Sigmoid colon (tissue), 7 donors: Measurements from ENCODE around the gene UBE2E2. TPM values are rescaled to one million over a fixed set of nuclear protein-coding genes. Genes with fewer than 3 reads are reported as not detected.

Experiments
- DNase-seq: peaks from one replicate; pipeline ENCODE4 v3.0.0-alpha.2; 2019
- H3K27ac ChIP-seq, 4 donors: fragments of 200-600 bp; sonication (generic); one replicate each; pipeline ENCODE4 v1.5.1; 2016 to 2019; ENCODE audit warnings: mild to moderate bottlenecking in 1 of 4
- H3K27me3 ChIP-seq, 3 donors: fragments of 200-600 bp; sonication (generic); one replicate each; pipeline ENCODE4 v1.5.1; 2019; ENCODE audit warnings: mild to moderate bottlenecking in 1 of 3
- H3K36me3 ChIP-seq, 4 donors: fragments of 200-600 bp; sonication (generic); one replicate each; pipeline ENCODE4 v1.5.1; 2016 to 2019
- H3K4me1 ChIP-seq, 4 donors: fragments of 200-600 bp; sonication (generic); one replicate each; pipeline ENCODE4 v1.5.1; 2017 to 2019
- H3K4me3 ChIP-seq, 4 donors: fragments of 200-600 bp; sonication (generic); one replicate each; pipeline ENCODE4 v1.5.1; 2017 to 2019; ENCODE audit warnings: mild to moderate bottlenecking in 2 of 4, moderate library complexity in 1 of 4
- H3K9me3 ChIP-seq, 4 donors: fragments of 200-600 bp in 3 of 4; sonication (generic) in 3 of 4; one replicate each; pipeline versions ENCODE4 v1.5.1 to v1.6.1; 2013 to 2019
- EP300 ChIP-seq, 4 donors: sonication (generic); formaldehyde crosslinking; IDR thresholded peaks; one replicate each; pipeline ENCODE4 v1.6.1; 2017; ENCODE audit warnings: antibody characterized with exemption in 4 of 4
- POLR2A ChIP-seq, 2 donors: fragments of 450-650 bp; IDR thresholded peaks; one replicate each; pipeline ENCODE4 v1.6.1; 2016; ENCODE audit warnings: antibody characterized with exemption in 2 of 2, mild to moderate bottlenecking in 2 of 2, moderate library complexity in 2 of 2
- POLR2AphosphoS5 ChIP-seq, 4 donors: sonication (generic); formaldehyde crosslinking; IDR thresholded peaks; one replicate each; pipeline ENCODE4 v1.6.1; 2017; ENCODE audit warnings: antibody characterized with exemption in 4 of 4
- WGBS, 2 donors: extraction: QIAGEN DNeasy Blood & Tissue Kit; methylation state at CpG; one replicate each; pipeline ENCODE4 v1.1.7; 2013; 5-methylcytosine and 5-hydroxymethylcytosine counted together
- intact Hi-C: fragments of 100-400 bp; cut with DNase I; formaldehyde crosslinking; loops from one replicate; pipeline ENCODE4 v1.15.1; 2023
- polyA plus RNA-seq, 3 donors: library from polyadenylated mRNA; stranded (reverse); fragments of 200-250 nt; gene quantifications; one replicate each; pipeline ENCODE4 v1.2.3, GENCODE V29; 2013
- total RNA-seq, 4 donors: library from RNA; depleted of rRNA; stranded (reverse); fragments of >200 nt; gene quantifications; one replicate each; pipeline ENCODE4 v1.1.0, GENCODE V29; 2016
- TF ChIP-seq, protein P1 (sequence below), 4 experiments: fragments of 450-650 bp in 3 of 4; fragments of 200-600 bp in 1 of 4; IDR thresholded peaks; one replicate each; pipeline ENCODE4 v1.5.1; 2016 to 2019; ENCODE audit warnings: antibody characterized with exemption in 4 of 4, mild to moderate bottlenecking in 3 of 4, moderate library complexity in 2 of 4
- donor health status: healthy with polysubstance abuse.
- donor health status: Bipolar disorder and iron deficiency.
- donor health status: healthy.

The UBE2E2 gene
- total and polyA plus RNA-seq, 7 donors, result 3.7 to 135 (median 34.6) TPM

DNA sequence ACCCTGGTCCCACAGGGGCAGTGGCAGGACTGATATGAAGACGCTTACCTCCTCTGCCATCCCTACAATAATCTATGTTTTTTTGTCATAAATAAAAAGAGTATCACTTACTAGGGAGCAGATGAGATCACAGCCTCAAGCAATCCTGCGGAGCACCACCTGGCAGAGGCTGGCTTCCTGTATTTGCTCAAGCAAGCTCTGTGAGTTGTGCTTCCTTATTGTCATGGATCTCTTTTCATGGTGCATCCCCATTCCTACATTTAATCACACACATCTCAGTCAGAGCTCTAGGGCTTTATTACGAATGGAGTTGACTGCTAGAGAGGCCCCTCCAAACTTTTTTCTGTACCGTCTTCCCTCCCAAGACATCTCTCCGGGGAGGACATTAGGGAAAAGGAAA, 186.0 kb downstream of the UBE2E2 start:
- Histone ChIP-seq H3K36me3 (no peaks in the 10 kb centered on the region), H3K27ac (no peak overlapping the region), H3K4me1 (peaks cover 0 to 17% (median 3%) of the 10 kb centered on the region in 4 donors), H3K4me3 (no peak overlapping the region), H3K9me3 (no peaks in the 10 kb centered on the region), H3K27me3 (no peaks in the 10 kb centered on the region)
- 29 to 68% methylated on average over 5 of the region's 5 CpGs for WGBS, 2 donors
- DNase-seq, result no peak
- intact Hi-C loops, result no loop called here
- TF ChIP-seq POLR2A (IDR thresholded peaks at IDR 0.05), result no peak
- TF ChIP-seq POLR2AphosphoS5 (IDR thresholded peaks at IDR 0.05), result no peak
- TF ChIP-seq, protein P1, sequence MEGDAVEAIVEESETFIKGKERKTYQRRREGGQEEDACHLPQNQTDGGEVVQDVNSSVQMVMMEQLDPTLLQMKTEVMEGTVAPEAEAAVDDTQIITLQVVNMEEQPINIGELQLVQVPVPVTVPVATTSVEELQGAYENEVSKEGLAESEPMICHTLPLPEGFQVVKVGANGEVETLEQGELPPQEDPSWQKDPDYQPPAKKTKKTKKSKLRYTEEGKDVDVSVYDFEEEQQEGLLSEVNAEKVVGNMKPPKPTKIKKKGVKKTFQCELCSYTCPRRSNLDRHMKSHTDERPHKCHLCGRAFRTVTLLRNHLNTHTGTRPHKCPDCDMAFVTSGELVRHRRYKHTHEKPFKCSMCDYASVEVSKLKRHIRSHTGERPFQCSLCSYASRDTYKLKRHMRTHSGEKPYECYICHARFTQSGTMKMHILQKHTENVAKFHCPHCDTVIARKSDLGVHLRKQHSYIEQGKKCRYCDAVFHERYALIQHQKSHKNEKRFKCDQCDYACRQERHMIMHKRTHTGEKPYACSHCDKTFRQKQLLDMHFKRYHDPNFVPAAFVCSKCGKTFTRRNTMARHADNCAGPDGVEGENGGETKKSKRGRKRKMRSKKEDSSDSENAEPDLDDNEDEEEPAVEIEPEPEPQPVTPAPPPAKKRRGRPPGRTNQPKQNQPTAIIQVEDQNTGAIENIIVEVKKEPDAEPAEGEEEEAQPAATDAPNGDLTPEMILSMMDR (IDR thresholded peaks at IDR 0.05), result no peak
- TF ChIP-seq EP300 (IDR thresholded peaks at IDR 0.05), result no peak

DNA sequence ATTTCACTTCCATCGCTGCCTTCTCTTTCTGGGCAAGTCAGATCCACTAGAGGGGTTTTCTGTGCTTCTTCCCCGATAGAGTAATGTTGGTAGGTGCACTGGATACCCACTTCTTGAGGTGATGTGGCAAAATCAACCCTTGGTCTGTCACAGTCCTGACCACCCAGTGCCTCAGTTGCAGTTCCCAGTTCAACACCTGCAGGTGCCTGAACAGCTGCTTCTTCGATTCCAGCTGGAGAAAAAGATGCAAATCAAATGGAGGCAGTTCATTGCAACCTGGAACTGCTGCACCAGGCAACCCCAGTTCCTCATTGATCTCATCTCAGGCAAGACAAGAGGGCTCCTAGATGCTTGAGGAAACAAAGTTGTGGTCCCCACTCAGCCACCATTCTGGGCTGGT, 186.6 kb downstream of the UBE2E2 start:
- 71 to 82% methylated on average over 3 of the region's 3 CpGs for WGBS, 2 donors
- H3K4me3 ChIP-seq, result no peak overlapping the region
- intact Hi-C loops, result no loop called here
- H3K9me3 ChIP-seq, result no peaks in the 10 kb centered on the region
- H3K27me3 ChIP-seq, result no peaks in the 10 kb centered on the region
- no peaks in the 10 kb centered on the region for H3K36me3 ChIP-seq
- no peak overlapping the region for H3K27ac ChIP-seq
- peaks cover 0 to 17% (median 3%) of the 10 kb centered on the region in 4 donors for H3K4me1 ChIP-seq
- TF ChIP-seq EP300 (IDR thresholded peaks at IDR 0.05) (no peak), POLR2AphosphoS5 (IDR thresholded peaks at IDR 0.05) (no peak), POLR2A (IDR thresholded peaks at IDR 0.05) (no peak)
- TF ChIP-seq, protein P1 (IDR thresholded peaks at IDR 0.05), result no peak
- DNase-seq, result no peak

DNA sequence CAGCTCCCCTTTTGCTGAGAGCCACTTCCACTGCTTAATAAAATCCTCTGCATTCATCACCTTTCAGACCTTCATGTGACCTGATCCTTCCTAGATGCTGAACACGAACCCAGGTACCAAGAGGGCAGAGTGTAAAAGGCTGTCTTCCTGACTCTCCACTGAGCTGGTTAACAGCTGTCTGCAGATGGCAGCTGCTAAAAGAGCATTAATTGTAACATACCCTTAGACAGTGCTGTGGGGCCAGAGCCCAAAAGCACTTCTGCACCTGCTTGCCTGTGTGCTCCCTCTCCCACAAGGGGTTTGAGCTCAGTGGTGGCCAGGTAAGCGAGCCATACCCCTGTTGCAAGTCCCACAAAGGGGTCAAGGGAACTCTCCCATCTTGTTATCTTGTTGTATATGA, 187.3 kb downstream of the UBE2E2 start:
- no peak for DNase-seq
- no peaks in the 10 kb centered on the region for H3K27me3 ChIP-seq
- H3K27ac ChIP-seq, result no peak overlapping the region
- peaks cover 0 to 17% (median 3%) of the 10 kb centered on the region in 4 donors for H3K4me1 ChIP-seq
- 91 to 93% methylated on average over 2 of the region's 2 CpGs for WGBS, 2 donors
- no peaks in the 10 kb centered on the region for H3K9me3 ChIP-seq
- H3K36me3 ChIP-seq, result no peaks in the 10 kb centered on the region
- H3K4me3 ChIP-seq, result no peak overlapping the region
- TF ChIP-seq POLR2AphosphoS5 (IDR thresholded peaks at IDR 0.05) (no peak), EP300 (IDR thresholded peaks at IDR 0.05) (no peak), POLR2A (IDR thresholded peaks at IDR 0.05) (no peak)
- TF ChIP-seq, protein P1 (IDR thresholded peaks at IDR 0.05), result no peak
- intact Hi-C loops, result no loop called here

DNA sequence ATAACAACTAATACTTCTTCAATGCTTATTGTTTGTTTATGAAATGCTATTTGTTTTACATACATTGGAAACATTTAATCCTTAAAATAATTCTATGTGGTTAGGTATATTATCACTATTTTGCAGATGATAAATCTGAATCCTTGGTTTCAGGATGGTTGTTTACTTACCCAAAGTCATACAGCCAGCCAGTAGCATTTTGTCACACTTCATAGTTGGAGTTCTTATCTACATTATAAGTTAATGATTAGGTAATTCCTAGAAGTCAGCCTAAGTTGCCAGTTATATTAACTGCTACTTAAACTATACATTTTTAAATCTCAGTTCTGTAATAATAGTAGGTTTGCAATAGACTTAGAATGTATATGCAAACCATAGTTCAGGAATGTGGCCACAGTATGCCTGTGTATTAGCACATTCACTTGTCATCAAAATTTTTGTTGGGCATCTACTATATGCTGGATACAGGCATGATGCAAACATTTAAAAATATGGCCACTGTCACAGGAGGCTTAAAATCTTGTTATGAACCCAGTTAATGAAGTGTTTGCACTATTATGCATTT, 187.9 kb downstream of the UBE2E2 start:
- H3K36me3 ChIP-seq, result no peaks in the 10 kb centered on the region
- intact Hi-C loops, result no loop called here
- no peak overlapping the region for H3K27ac ChIP-seq
- H3K27me3 ChIP-seq, result no peaks in the 10 kb centered on the region
- H3K4me1 ChIP-seq, result peaks cover 0 to 17% (median 3%) of the 10 kb centered on the region in 4 donors
- H3K4me3 ChIP-seq, result no peak overlapping the region
- TF ChIP-seq, protein P1 (IDR thresholded peaks at IDR 0.05), result no peak
- no peak for TF ChIP-seq EP300 (IDR thresholded peaks at IDR 0.05)
- no peak for TF ChIP-seq POLR2AphosphoS5 (IDR thresholded peaks at IDR 0.05)
- TF ChIP-seq POLR2A (IDR thresholded peaks at IDR 0.05), result no peak
- no peaks in the 10 kb centered on the region for H3K9me3 ChIP-seq
- no peak for DNase-seq

DNA sequence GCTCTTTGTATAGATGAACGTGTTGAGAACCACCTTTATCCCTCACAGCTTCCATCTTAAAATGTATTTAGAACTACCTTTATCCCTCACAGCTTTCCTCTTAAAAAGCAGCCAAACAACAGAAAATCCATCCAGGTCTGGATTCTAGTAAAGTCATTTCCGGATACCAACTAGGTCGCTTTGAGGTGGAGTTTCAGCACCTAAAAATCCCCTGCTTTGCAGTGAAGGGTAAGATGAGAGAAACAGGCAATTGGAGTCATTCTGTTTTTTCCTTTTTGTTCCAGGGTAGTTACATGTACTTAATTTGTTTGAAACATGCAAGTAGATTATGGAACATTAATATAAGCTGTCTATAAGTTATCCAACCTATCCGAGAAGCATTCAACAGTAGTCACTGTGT, 192.0 kb downstream of the UBE2E2 start:
- Histone ChIP-seq H3K9me3 (no peaks in the 10 kb centered on the region), H3K27ac (no peak overlapping the region), H3K27me3 (no peaks in the 10 kb centered on the region), H3K36me3 (no peaks in the 10 kb centered on the region), H3K4me1 (peaks cover 0 to 6% (median 0%) of the 10 kb centered on the region in 4 donors), H3K4me3 (no peak overlapping the region)
- intact Hi-C loops, result no loop called here
- TF ChIP-seq POLR2A (IDR thresholded peaks at IDR 0.05) (no peak), POLR2AphosphoS5 (IDR thresholded peaks at IDR 0.05) (no peak), EP300 (IDR thresholded peaks at IDR 0.05) (no peak)
- TF ChIP-seq, protein P1 (IDR thresholded peaks at IDR 0.05), result no peak
- WGBS, 2 donors, result 91 to 95% methylated on average over 4 of the region's 4 CpGs
- no peak for DNase-seq
